Keratinocyte (primary cell): Measurements from ENCODE around the gene RNF175. TPM values are rescaled to one million over a fixed set of nuclear protein-coding genes. Genes with fewer than 3 reads are reported as not detected.

Experiments used
- DNase-seq: peaks from one replicate; pipeline ENCODE4 v3.0.0-alpha.2; 2011; ENCODE audit warnings: low read depth, missing footprints, low spot score
- FAIRE-seq: peaks from 2 replicates; lab custom pipeline; 2011; peaks lifted over from hg19 to GRCh38; lab: Jason Lieb, UNC
- H2AFZ ChIP-seq: 2 replicates; pipeline ENCODE4 v1.6.0; 2012; ENCODE audit warnings: low read length, control low read depth, inconsistent platforms; ENCODE audit not compliant: control insufficient read depth
- H3K27ac ChIP-seq: 2 replicates; pipeline ENCODE4 v1.5.1; 2011; ENCODE audit warnings: low read length; ENCODE audit not compliant: control insufficient read depth, insufficient read depth
- H3K27me3 ChIP-seq: 3 replicates; pipeline ENCODE4 v1.6.0; 2011; ENCODE audit warnings: low read length; ENCODE audit not compliant: control insufficient read depth, insufficient read depth; ENCODE audit errors: extremely low read depth
- H3K36me3 ChIP-seq, 2 experiments: 2 replicates in 1 of 2; 3 replicates in 1 of 2; pipeline ENCODE4 v1.5.1; 2011; ENCODE audit warnings: low read length in 2 of 2, mild to moderate bottlenecking in 1 of 2; ENCODE audit not compliant: control insufficient read depth in 2 of 2, insufficient read depth in 2 of 2; ENCODE audit errors: extremely low read depth in 1 of 2
- H3K4me1 ChIP-seq: 3 replicates; pipeline ENCODE4 v1.5.1; 2011; ENCODE audit warnings: low read length; ENCODE audit not compliant: control insufficient read depth, insufficient read depth; ENCODE audit errors: extremely low read depth
- H3K4me2 ChIP-seq: 3 replicates; pipeline ENCODE4 v1.6.0; 2011; ENCODE audit warnings: low read depth, low read length; ENCODE audit not compliant: control insufficient read depth, insufficient read depth; ENCODE audit errors: extremely low read depth
- H3K4me3 ChIP-seq, 3 experiments: fragments of 200-600 bp in 1 of 3; sonication (generic) in 1 of 3; 2 replicates in 2 of 3; 3 replicates in 1 of 3; pipeline ENCODE4 v1.5.1; 2011 to 2016; ENCODE audit warnings: low read length in 3 of 3, mild to moderate bottlenecking in 3 of 3, control low read depth in 2 of 3, inconsistent platforms in 1 of 3, low read depth in 1 of 3, mixed read lengths in 1 of 3, mixed run types in 1 of 3, moderate library complexity in 1 of 3; ENCODE audit not compliant: control insufficient read depth in 2 of 3, insufficient read depth in 2 of 3; ENCODE audit errors: extremely low read depth in 1 of 3
- H3K79me2 ChIP-seq: 2 replicates; pipeline ENCODE4 v1.6.0; 2012; ENCODE audit warnings: low read length; ENCODE audit not compliant: control insufficient read depth, insufficient read depth
- H3K9ac ChIP-seq: 3 replicates; pipeline ENCODE4 v1.6.0; 2011; ENCODE audit warnings: low read length; ENCODE audit not compliant: control insufficient read depth, insufficient read depth; ENCODE audit errors: extremely low read depth
- H3K9me1 ChIP-seq: 3 replicates; pipeline ENCODE4 v1.6.0; 2011; ENCODE audit warnings: low read length; ENCODE audit not compliant: control insufficient read depth, insufficient read depth; ENCODE audit errors: extremely low read depth
- H3K9me3 ChIP-seq: 2 replicates; pipeline ENCODE4 v1.5.1; 2012; ENCODE audit warnings: low read depth, low read length; ENCODE audit not compliant: control insufficient read depth
- H4K20me1 ChIP-seq: 3 replicates; pipeline ENCODE4 v1.6.0; 2011; ENCODE audit warnings: low read length; ENCODE audit not compliant: control insufficient read depth, insufficient read depth; ENCODE audit errors: extremely low read depth
- CTCF ChIP-seq, 3 experiments: IDR thresholded peaks in 1 of 3; conservative IDR thresholded peaks in 1 of 3; optimal IDR thresholded peaks in 1 of 3; 2 replicates in 2 of 3; 3 replicates in 1 of 3; pipeline versions ENCODE3 to v1.5.1; 2011; ENCODE audit warnings: low read length in 3 of 3, mild to moderate bottlenecking in 3 of 3, moderate library complexity in 2 of 3, control low read depth in 1 of 3, inconsistent platforms in 1 of 3; ENCODE audit not compliant: insufficient read depth in 2 of 3; ENCODE audit errors: extremely low read depth in 1 of 3
- EZH2 ChIP-seq: IDR thresholded peaks from one replicate; pipeline ENCODE4 v1.6.1; 2012; ENCODE audit warnings: inconsistent platforms, mild to moderate bottlenecking, low read length, moderate library complexity
- dilution Hi-C: fragments of 300-500 bp; cut with MboI; formaldehyde crosslinking; loops from one replicate; pipeline ENCODE4 v1.7.0; 2020; ENCODE audit warnings: low sequenced_read_pairs; ENCODE audit not compliant: extremely low pct_ligation_motif_present
- polyA plus RNA-seq, 5 experiments: library from polyadenylated mRNA; depleted of rRNA in 3 of 5; stranded (reverse) in 3 of 5; stranded (forward) in 1 of 5; unstranded in 1 of 5; fragments of >200 nt; gene quantifications; 1 replicate in 1 of 5; 2 replicates in 3 of 5; 3 replicates in 1 of 5; pipeline versions ENCODE4 v1.2.1 to v1.2.3, GENCODE V29; 2011 to 2012; ENCODE audit warnings: missing spikeins in 2 of 5, low read depth in 1 of 5, low replicate concordance in 1 of 5

RNF175 gene
- polyA plus RNA-seq, 1 donor (not counting 4 experiments of a cell fraction or from before 2014, with no cell fraction given), result not detected

GRCh38 chr4:153804722-153805121 lies 44.9 kb upstream of the RNF175 start:
- no peaks in the 10 kb centered on the region for H3K27me3 ChIP-seq
- H3K4me1 ChIP-seq, result no peaks in the 10 kb centered on the region
- no peaks in the 10 kb centered on the region for H4K20me1 ChIP-seq
- FAIRE-seq (no peak), DNase-seq (no peak)
- H3K9ac ChIP-seq, result no peak overlapping the region
- dilution Hi-C loops, result no loop called here
- TF ChIP-seq EZH2 (no peak), CTCF (optimal IDR thresholded peaks at IDR 0.05 in 1 of 3, IDR thresholded peaks at IDR 0.05 in 1 of 3, conservative IDR thresholded peaks at IDR 0.05 in 1 of 3; ENCODE audit: extremely low read depth in 1 of 3, insufficient read depth in 2 of 3, low read length in 3 of 3) (no peak)
- no peaks in the 10 kb centered on the region for H3K36me3 ChIP-seq
- no peaks in the 10 kb centered on the region for H3K9me1 ChIP-seq
- H2AFZ ChIP-seq, result no peak overlapping the region
- no peak overlapping the region for H3K4me3 ChIP-seq
- no peaks in the 10 kb centered on the region for H3K79me2 ChIP-seq
- H3K9me3 ChIP-seq, result no peaks in the 10 kb centered on the region
- H3K4me2 ChIP-seq, result no peak overlapping the region
- H3K27ac ChIP-seq, result no peak overlapping the region

- Histone ChIP-seq H3K27me3 (no peaks in the 10 kb centered on the region), H3K4me2 (no peak overlapping the region), H3K9me1 (no peaks in the 10 kb centered on the region), H3K4me3 (no peak overlapping the region), H3K9me3 (no peaks in the 10 kb centered on the region), H2AFZ (no peak overlapping the region), H3K9ac (no peak overlapping the region), H4K20me1 (no peaks in the 10 kb centered on the region), H3K36me3 (no peaks in the 10 kb centered on the region), H3K27ac (no peak overlapping the region), H3K4me1 (no peaks in the 10 kb centered on the region), H3K79me2 (no peaks in the 10 kb centered on the region)
- FAIRE-seq, result no peak
- no peak for DNase-seq
- TF ChIP-seq CTCF (optimal IDR thresholded peaks at IDR 0.05 in 1 of 3, IDR thresholded peaks at IDR 0.05 in 1 of 3, conservative IDR thresholded peaks at IDR 0.05 in 1 of 3; ENCODE audit: extremely low read depth in 1 of 3, insufficient read depth in 2 of 3, low read length in 3 of 3) (no peak), EZH2 (no peak)
- dilution Hi-C loops, result no loop called here
Observed at GRCh38 chr4:153799694-153800074, 39.9 kb upstream of the RNF175 start.
